Peyer's patch (tissue), 4 donors: ENCODE results near the gene PGLYRP1.

Experiments
- CTCF ChIP-seq, 6 experiments: fragments of 450-650 bp in 4 of 6; fragments of 200-600 bp in 2 of 6; sonication (generic) in 1 of 6; IDR thresholded peaks; one replicate each; pipeline ENCODE4 v1.5.1; 2017 to 2019; ENCODE audit warnings: antibody characterized with exemption in 6 of 6, mild to moderate bottlenecking in 3 of 6, moderate library complexity in 1 of 6
- POLR2A ChIP-seq, 2 donors: fragments of 450-650 bp; IDR thresholded peaks; one replicate each; pipeline ENCODE4 v1.5.1; 2017; ENCODE audit warnings: antibody characterized with exemption in 2 of 2, mild to moderate bottlenecking in 2 of 2, moderate library complexity in 2 of 2

- TF ChIP-seq POLR2A (IDR thresholded peaks at IDR 0.05) (no peak), CTCF (IDR thresholded peaks at IDR 0.05) (no peak)
Observed at GRCh38 chr19:46018729-46019251, 4.1 kb downstream of the PGLYRP1 start.
